Osteoblast (primary cell): Measurements from ENCODE around the gene CD47. TPM values are rescaled to one million over a fixed set of nuclear protein-coding genes. Genes with fewer than 3 reads are reported as not detected.

Experiments
- DNase-seq: peaks from one replicate; pipeline ENCODE4 v3.0.0; 2011; ENCODE audit warnings: low spot score, mixed read lengths; ENCODE audit not compliant: insufficient read length; ENCODE audit errors: missing footprints
- H2AFZ ChIP-seq: 2 replicates; pipeline ENCODE4 v1.6.0; 2011; ENCODE audit warnings: mild to moderate bottlenecking, low read length
- H3K27ac ChIP-seq: 2 replicates; pipeline ENCODE4 v1.5.1; 2011; ENCODE audit warnings: mild to moderate bottlenecking, low read depth, low read length, moderate library complexity
- H3K27me3 ChIP-seq: 2 replicates; pipeline ENCODE4 v1.6.0; 2012; ENCODE audit warnings: mild to moderate bottlenecking, control low read depth, inconsistent platforms, low read length, moderate library complexity; ENCODE audit not compliant: insufficient read depth
- H3K36me3 ChIP-seq: 2 replicates; pipeline ENCODE4 v1.5.1; 2011; ENCODE audit warnings: mild to moderate bottlenecking, low read length, control low read depth, moderate library complexity; ENCODE audit not compliant: insufficient read depth
- H3K4me1 ChIP-seq: 2 replicates; pipeline ENCODE4 v1.5.1; 2011; ENCODE audit warnings: mild to moderate bottlenecking, low read length, control low read depth, moderate library complexity; ENCODE audit not compliant: insufficient read depth
- H3K4me2 ChIP-seq: 2 replicates; pipeline ENCODE4 v1.6.0; 2011; ENCODE audit warnings: mild to moderate bottlenecking, low read length; ENCODE audit not compliant: insufficient read depth
- H3K4me3 ChIP-seq: fragments of 200-600 bp; sonication (generic); 3 replicates; pipeline ENCODE4 v1.5.1; 2012; ENCODE audit warnings: mild to moderate bottlenecking, low read length, inconsistent platforms; ENCODE audit not compliant: insufficient read depth
- H3K79me2 ChIP-seq: 2 replicates; pipeline ENCODE4 v1.6.0; 2012; ENCODE audit warnings: mild to moderate bottlenecking, low read length, control low read depth, inconsistent platforms; ENCODE audit not compliant: insufficient read depth
- H3K9me3 ChIP-seq: 2 replicates; pipeline ENCODE4 v1.5.1; 2011; ENCODE audit warnings: low read depth, low read length, control low read depth
- H4K20me1 ChIP-seq: 2 replicates; pipeline ENCODE4 v1.6.0; 2012; ENCODE audit warnings: mild to moderate bottlenecking, low read length, control low read depth; ENCODE audit not compliant: insufficient read depth
- CTCF ChIP-seq: IDR thresholded peaks from 2 replicates; pipeline ENCODE4 v1.5.1; 2011; ENCODE audit warnings: mild to moderate bottlenecking, low read depth, low read length, moderate library complexity; ENCODE audit errors: extremely low read depth
- total RNA-seq: library from RNA; depleted of rRNA; stranded (reverse); fragments of >200 nt; gene quantifications from 2 replicates; pipeline ENCODE4 v1.2.3, GENCODE V29; 2012

Gene CD47
- total RNA-seq, 1 donor, result 72.7 TPM

DNA sequence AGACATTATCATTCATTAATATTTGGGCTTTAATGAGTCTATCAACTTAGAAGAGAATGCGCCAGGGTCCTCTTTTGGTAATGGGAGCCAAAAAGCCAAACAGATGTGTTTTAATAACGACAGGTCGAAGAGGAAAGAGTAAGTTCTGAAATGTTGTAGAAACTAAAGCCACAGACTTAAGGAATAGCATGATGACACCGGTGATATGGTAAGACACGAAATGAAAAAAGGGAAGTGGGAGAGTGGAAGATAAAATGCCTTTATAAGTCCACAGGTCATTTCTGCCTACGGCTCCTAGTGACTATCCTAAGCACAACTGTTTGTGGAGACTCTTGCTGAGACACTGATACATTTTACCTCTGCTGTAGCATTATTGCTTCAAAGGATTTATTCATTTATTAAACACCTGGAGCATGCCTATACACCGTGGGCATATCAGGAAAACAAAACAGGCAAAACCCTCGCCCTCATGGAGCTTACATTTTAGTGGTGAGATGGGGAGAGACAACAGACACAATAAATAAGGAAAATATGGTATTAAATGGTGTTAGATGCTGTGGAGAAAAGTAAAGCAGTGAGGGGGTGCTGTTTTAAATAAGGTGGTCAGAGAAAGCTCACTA lies 11.7 kb upstream of the CD47 start:
- Histone ChIP-seq H3K36me3 (no peaks in the 10 kb centered on the region), H3K27ac (no peak overlapping the region), H4K20me1 (no peaks in the 10 kb centered on the region), H3K4me1 (peaks cover 9% of the 10 kb centered on the region), H3K79me2 (no peaks in the 10 kb centered on the region), H2AFZ (no peak overlapping the region), H3K27me3 (no peaks in the 10 kb centered on the region), H3K9me3 (no peaks in the 10 kb centered on the region), H3K4me2 (no peak overlapping the region), H3K4me3 (no peak overlapping the region)
- DNase-seq, result peak; percentile 8
- no peak for TF ChIP-seq CTCF

DNA sequence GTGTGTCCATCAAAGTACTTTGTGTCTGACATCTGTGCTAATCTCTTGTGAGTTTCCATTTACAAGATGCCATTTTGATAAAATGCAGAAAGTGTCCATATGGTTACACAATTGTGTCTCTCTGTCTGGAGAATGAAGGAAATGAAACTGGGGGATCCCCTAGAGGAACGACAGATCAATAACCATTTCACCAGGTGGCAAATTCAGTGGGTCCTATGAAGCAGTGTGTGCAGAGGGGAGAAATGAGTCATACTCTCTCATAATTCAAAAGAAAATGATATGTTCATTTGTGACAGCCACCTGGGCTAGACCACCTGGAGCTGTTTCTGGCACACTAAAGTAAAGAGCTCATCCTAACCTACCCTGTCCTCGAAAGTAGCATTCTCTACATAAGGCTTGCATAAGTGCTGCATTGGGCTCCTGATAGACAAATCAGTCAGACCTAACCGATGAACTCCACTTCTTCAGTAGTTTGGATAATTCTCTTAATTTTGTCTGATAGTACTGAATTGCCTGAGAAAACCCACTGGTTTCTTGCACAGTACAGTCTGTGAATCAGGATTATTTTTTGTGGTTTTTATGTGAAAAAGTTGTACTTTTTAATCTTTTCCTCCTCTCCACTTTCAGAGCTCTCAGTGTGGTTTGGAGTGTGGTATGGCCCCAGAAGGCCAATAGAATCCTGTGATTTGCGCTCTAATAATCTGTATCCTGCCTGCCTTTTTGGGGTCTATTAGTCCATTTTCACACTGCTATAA lies 10.3 kb upstream of the CD47 start:
- no peak overlapping the region for H3K4me3 ChIP-seq
- TF ChIP-seq CTCF, result no peak
- H3K4me1 ChIP-seq, result peaks cover 8% of the 10 kb centered on the region
- H3K9me3 ChIP-seq, result no peaks in the 10 kb centered on the region
- peak; percentile 19 for DNase-seq
- no peaks in the 10 kb centered on the region for H4K20me1 ChIP-seq
- no peak overlapping the region for H3K4me2 ChIP-seq
- no peak overlapping the region for H3K27ac ChIP-seq
- H3K27me3 ChIP-seq, result no peaks in the 10 kb centered on the region
- H2AFZ ChIP-seq, result no peak overlapping the region
- no peaks in the 10 kb centered on the region for H3K79me2 ChIP-seq
- no peaks in the 10 kb centered on the region for H3K36me3 ChIP-seq

- no peaks in the 10 kb centered on the region for H3K36me3 ChIP-seq
- H3K79me2 ChIP-seq, result no peaks in the 10 kb centered on the region
- no peak overlapping the region for H3K4me3 ChIP-seq
- H3K4me1 ChIP-seq, result no peaks in the 10 kb centered on the region
- H2AFZ ChIP-seq, result no peak overlapping the region
- no peak overlapping the region for H3K27ac ChIP-seq
- H3K27me3 ChIP-seq, result no peaks in the 10 kb centered on the region
- no peak overlapping the region for H3K4me2 ChIP-seq
- peak; percentile 3 for DNase-seq
- TF ChIP-seq CTCF, result no peak
- no peaks in the 10 kb centered on the region for H3K9me3 ChIP-seq
- no peaks in the 10 kb centered on the region for H4K20me1 ChIP-seq
Measured at GRCh38 chr3:108099679-108100428, 9.0 kb upstream of the CD47 start.

DNA sequence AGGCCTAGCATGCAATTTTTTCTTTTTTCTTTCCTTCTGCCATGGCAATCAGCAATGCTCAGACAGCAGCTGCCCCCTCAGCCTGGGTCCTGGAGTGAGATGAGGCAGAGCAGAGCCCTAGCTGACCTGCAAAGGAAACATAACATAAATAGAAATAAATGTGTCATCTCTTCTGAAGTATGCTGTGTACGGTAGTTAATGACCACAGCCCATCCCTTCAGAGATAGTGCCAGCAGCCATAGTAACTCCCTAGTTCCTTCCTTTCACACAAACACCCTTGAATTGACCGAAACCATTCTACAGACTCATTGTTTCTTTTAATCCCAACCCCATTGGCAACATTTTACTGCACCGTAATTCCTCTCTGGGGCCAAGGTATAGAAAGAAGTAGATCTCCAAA lies 8.4 kb upstream of the CD47 start:
- H3K27ac ChIP-seq, result no peak overlapping the region
- no peaks in the 10 kb centered on the region for H3K27me3 ChIP-seq
- peak; percentile 42 for DNase-seq
- no peak overlapping the region for H3K4me2 ChIP-seq
- no peak for TF ChIP-seq CTCF
- H3K9me3 ChIP-seq, result no peaks in the 10 kb centered on the region
- H3K4me1 ChIP-seq, result no peaks in the 10 kb centered on the region
- H2AFZ ChIP-seq, result no peak overlapping the region
- H3K4me3 ChIP-seq, result no peak overlapping the region
- H3K79me2 ChIP-seq, result no peaks in the 10 kb centered on the region
- no peaks in the 10 kb centered on the region for H3K36me3 ChIP-seq
- no peaks in the 10 kb centered on the region for H4K20me1 ChIP-seq
